Dendritic cell treated with granulocyte-macrophage colony-stimulating factor and Interleukin-4, amounts not matched to agents 40 ng/mL and 50 ng/mL, for 4 days (primary cell): ENCODE results near the gene BCAS3.

Experiments
- H3K27ac Mint-ChIP-seq: one replicate; pipeline ENCODE4 v1.8.0; 2022; ENCODE audit warnings: mild to moderate bottlenecking, mixed read lengths
- H3K27me3 Mint-ChIP-seq: one replicate; pipeline ENCODE4 v1.8.0; 2022; ENCODE audit warnings: mild to moderate bottlenecking, mixed read lengths
- H3K36me3 Mint-ChIP-seq: one replicate; pipeline ENCODE4 v1.8.0; 2022; ENCODE audit warnings: low read depth, mixed read lengths
- H3K4me1 Mint-ChIP-seq: one replicate; pipeline ENCODE4 v1.8.0; 2022; ENCODE audit warnings: low read depth, mixed read lengths
- H3K4me3 Mint-ChIP-seq: one replicate; pipeline ENCODE4 v1.8.0; 2022; ENCODE audit warnings: mild to moderate bottlenecking, moderate library complexity, mixed read lengths
- H3K9me3 Mint-ChIP-seq: one replicate; pipeline ENCODE4 v1.8.0; 2022; ENCODE audit warnings: mixed read lengths
- intact Hi-C: fragments of 100-400 bp; cut with micrococcal nuclease; formaldehyde crosslinking; loops from one replicate; pipeline ENCODE4 v1.15.0; 2022

Gene BCAS3

DNA sequence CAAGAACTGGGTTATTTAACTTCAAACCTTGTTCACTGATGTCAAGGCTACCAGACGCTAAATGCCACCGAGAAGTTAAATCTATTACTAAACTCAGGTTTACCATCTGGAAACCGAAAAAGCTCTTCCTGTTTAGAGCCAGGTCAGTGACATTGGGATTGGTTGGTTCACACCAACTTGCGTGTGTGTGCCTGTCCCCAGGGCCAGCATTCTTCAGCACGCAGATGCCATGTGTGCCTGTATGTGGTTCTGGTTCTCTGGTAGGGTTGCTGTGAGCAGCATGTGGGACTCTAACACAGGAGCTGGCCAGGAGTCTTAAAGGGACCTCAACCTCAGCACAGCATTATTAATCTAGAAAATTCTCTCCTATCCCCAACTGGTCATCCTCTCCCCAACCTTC lies 703.9 kb downstream of the BCAS3 start:
- no peaks in the 10 kb centered on the region for H3K4me1 Mint-ChIP-seq
- intact Hi-C loops = no loop called here
- H3K27ac Mint-ChIP-seq = no peak overlapping the region
- no peaks in the 10 kb centered on the region for H3K9me3 Mint-ChIP-seq
- H3K27me3 Mint-ChIP-seq = no peaks in the 10 kb centered on the region
- H3K4me3 Mint-ChIP-seq = no peak overlapping the region
- H3K36me3 Mint-ChIP-seq = no peaks in the 10 kb centered on the region

DNA sequence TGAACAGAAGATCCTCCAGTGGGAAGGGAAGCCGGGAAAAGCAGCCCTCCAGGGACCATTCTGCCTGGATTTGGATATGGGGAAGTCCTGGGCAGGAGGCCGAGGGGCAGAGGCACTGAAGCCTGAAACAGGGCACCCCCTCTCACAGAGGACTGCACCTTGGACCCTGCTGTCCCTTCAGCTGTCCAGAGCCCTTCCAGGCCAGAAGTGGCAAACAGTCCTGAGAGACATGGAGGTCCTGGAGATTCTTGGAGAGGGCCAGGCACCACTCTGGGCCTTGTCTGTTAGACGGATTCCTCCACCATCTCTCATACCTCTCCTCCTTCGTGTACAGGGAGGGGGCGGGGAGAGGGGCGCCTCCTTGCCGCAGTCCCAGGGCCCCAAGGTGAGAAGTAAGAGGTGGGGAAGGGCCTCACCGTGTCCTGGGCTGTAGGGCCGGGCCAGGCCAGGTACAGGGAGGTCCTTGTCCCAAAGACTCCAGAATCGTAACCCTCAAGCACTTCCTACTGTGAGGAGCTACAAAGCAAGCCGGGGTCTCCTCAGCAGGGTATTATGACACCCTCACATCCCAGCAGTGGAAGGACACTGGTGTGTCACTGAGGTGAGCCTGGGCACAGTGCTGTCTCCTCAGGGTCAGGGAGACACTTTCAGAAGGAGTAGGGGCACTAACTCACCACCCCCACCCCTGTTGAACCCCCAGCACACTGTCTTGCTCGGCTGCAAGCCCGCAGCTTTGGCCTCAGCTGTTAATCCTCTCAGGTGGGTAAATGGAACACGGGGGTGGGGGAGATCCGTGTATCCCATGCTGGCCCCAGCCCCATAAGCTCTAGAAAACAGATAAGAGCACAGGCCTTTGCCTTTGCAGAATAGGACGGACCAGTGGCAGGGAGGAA lies 705.4 kb downstream of the BCAS3 start:
- no peak overlapping the region for H3K4me3 Mint-ChIP-seq
- H3K36me3 Mint-ChIP-seq = no peaks in the 10 kb centered on the region
- H3K27ac Mint-ChIP-seq = no peak overlapping the region
- no peaks in the 10 kb centered on the region for H3K9me3 Mint-ChIP-seq
- H3K4me1 Mint-ChIP-seq = no peaks in the 10 kb centered on the region
- intact Hi-C loops = no loop called here
- no peaks in the 10 kb centered on the region for H3K27me3 Mint-ChIP-seq

DNA sequence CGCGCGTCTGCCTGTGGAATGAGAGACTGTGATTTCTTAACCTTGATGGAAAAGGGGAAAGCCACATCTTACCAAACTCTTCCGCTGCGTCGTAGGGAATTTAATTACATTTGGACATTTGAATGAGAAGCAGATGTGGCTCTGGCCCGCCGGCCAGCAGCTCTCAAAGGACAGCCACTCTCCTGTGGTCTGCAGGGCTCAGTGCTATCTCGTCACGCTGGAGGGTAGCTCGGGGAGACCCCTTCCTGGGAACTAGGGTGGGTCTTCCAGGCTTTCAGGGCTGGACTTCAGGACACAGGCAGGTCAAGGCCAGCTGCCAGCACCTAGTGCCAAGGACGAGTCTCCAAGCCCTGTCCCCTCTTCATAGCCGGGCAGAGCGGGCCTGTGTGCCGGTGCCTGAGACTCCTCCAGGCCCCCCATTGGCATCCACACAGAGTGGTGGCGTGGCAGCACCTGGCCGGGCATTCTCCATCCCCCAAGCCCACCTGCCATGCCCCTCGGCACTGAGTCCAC lies 706.1 kb downstream of the BCAS3 start:
- Mint-ChIP-seq H3K9me3 (no peaks in the 10 kb centered on the region), H3K27me3 (peaks cover 3% of the 10 kb centered on the region), H3K36me3 (no peaks in the 10 kb centered on the region), H3K4me1 (no peaks in the 10 kb centered on the region), H3K4me3 (no peak overlapping the region), H3K27ac (no peak overlapping the region)
- intact Hi-C loops = no loop called here

DNA sequence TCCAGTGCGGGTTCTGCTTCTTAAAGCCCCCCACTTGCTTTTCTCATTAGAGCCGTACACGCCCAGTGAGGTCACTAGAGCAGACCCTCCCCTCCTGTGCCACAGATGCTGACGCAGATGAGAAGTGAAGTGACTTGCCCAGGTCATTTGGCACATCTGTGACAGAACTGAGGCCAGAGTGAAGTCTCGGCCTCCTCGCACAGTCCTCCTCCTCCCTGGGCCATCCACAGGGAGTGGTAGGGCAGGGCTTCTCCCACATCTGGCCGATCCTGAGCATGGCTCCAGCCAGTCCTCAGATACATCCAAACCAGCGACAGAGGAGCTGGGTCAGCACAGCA lies 706.7 kb downstream of the BCAS3 start:
- Mint-ChIP-seq H3K9me3 (no peaks in the 10 kb centered on the region), H3K36me3 (no peaks in the 10 kb centered on the region), H3K27me3 (peaks cover 9% of the 10 kb centered on the region), H3K27ac (no peak overlapping the region), H3K4me1 (no peaks in the 10 kb centered on the region), H3K4me3 (no peak overlapping the region)
- intact Hi-C loops = no loop called here

DNA sequence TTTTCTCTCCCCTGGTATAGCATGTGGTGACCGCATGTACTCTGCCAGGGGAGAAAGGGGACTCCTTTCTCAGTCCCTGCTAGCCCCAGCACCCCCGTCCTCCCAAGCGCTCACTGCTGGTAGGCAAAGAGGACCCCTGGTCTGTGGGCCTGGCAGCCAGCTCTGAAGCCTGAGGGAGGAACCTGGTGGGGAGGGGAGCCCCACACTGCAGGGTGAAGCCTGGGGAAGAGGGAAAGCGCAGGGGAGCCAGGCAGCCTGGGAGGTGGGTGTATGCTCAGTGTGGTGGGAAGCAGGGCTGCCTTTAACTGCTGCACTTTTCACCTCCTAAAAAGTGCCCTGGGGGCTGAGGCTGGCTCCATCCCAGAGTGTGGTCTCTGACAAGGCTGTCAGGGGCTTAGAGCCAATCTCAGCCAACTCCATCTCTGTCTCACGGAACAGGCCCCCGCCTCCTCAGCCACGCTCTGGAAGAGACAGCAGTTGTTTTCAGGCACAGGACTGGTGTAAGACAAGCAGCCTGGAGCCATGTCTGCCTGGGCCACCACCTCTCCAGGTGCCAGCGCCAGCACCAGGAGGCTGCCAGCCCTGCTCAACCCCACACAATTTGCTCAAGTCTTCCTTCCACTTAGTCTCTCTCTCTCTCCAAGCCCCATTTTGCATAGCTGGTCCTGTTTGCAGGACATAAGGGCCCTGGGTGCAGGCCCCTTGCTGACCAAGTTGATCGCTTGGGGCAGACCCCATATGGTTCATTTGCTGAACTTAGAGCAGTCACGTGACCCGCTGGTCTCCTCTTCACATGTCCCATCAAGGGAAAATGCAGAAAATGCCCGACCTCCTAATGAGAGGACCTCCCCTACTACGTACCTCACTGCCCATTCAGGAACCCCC lies 707.3 kb downstream of the BCAS3 start:
- Mint-ChIP-seq H3K27me3 (peaks cover 14% of the 10 kb centered on the region), H3K36me3 (no peaks in the 10 kb centered on the region), H3K9me3 (no peaks in the 10 kb centered on the region), H3K4me1 (no peaks in the 10 kb centered on the region), H3K27ac (no peak overlapping the region), H3K4me3 (no peak overlapping the region)
- intact Hi-C loops = no loop called here

DNA sequence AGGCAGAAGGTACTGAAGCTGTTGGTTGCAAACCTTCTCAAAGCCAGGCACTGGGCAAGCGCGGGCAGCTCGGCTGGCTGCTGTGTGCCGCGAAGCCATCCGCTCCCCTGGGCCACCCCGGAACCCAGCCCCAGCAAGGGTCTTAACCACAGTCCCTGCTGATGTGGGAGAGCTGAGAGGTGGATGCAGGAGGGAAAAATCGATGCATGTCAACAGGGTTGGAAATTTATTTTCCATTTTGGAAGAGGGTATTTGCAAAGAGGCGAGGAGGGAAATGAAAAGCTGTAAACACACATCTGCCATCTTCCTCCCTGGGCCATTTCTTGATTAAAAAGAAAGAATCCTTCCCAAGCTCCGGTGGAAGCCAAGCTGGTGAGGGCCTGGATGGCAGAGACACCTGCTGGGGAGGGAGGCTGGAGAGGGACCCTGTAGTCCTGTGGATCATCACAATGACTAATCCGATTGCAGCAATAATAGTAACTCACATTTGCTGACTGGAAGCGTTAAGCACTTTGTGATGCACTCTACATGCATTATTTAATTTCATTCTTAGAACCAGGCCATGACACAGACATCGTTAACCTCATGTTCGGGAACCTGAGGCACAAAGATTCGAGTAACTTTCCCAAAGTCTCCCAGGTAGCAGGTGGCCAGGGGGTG lies 708.1 kb downstream of the BCAS3 start:
- Mint-ChIP-seq H3K27ac (no peak overlapping the region), H3K4me1 (no peaks in the 10 kb centered on the region)

DNA sequence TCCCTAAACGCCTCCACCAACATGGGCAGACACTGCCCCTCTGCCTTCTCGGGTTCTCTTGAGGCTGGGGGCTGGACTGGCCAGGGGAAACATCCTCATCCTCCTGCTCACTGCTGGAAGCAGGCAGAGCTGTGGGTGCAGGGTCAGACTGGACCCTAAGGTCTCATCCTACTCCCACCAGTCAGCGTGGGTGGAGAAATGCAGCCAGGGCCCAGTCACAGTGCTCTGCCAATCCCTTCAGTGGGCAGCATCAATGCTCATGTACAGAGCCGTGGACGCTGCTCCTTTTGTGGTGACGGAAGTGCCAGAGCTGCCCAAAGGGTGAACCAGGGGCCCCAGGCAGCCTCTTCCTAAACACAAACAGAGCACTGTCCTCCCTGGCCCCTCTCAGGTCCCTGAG lies 708.6 kb downstream of the BCAS3 start:
- intact Hi-C loops = no loop called here
- no peak overlapping the region for H3K4me3 Mint-ChIP-seq
- H3K36me3 Mint-ChIP-seq = no peaks in the 10 kb centered on the region
- H3K4me1 Mint-ChIP-seq = no peaks in the 10 kb centered on the region
- no peak overlapping the region for H3K27ac Mint-ChIP-seq
- H3K27me3 Mint-ChIP-seq = peaks cover 27% of the 10 kb centered on the region
- H3K9me3 Mint-ChIP-seq = no peaks in the 10 kb centered on the region

More for the DNA sequence above, 708.1 kb downstream of the BCAS3 start:
- Mint-ChIP-seq H3K4me3 (no peak overlapping the region), H3K27me3 (peaks cover 21% of the 10 kb centered on the region), H3K36me3 (no peaks in the 10 kb centered on the region), H3K9me3 (no peaks in the 10 kb centered on the region)
- intact Hi-C loops = no loop called here

DNA sequence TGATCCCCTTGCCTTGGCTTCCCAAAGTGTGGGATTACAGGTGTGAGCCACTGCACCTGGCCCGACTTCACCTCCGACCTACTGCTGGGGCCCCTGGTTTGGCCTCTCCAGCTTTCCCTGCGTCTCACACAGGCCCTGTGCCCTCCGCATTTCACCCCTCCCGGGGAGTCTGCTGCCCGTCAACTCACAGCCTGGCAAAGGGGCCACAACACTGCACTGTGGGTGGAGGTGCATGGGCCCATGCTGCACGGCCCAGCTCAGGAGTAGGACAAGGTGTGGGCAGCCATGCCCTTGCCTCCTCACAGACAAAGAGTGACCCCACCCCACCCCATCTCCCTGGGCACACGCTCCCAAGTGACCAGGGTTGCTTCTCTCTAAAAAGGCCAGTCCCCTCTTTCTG lies 709.4 kb downstream of the BCAS3 start:
- Mint-ChIP-seq H3K4me1 (no peaks in the 10 kb centered on the region), H3K27ac (no peak overlapping the region), H3K36me3 (no peaks in the 10 kb centered on the region), H3K27me3 (peaks cover 33% of the 10 kb centered on the region), H3K9me3 (no peaks in the 10 kb centered on the region), H3K4me3 (no peak overlapping the region)
- intact Hi-C loops = no loop called here

DNA sequence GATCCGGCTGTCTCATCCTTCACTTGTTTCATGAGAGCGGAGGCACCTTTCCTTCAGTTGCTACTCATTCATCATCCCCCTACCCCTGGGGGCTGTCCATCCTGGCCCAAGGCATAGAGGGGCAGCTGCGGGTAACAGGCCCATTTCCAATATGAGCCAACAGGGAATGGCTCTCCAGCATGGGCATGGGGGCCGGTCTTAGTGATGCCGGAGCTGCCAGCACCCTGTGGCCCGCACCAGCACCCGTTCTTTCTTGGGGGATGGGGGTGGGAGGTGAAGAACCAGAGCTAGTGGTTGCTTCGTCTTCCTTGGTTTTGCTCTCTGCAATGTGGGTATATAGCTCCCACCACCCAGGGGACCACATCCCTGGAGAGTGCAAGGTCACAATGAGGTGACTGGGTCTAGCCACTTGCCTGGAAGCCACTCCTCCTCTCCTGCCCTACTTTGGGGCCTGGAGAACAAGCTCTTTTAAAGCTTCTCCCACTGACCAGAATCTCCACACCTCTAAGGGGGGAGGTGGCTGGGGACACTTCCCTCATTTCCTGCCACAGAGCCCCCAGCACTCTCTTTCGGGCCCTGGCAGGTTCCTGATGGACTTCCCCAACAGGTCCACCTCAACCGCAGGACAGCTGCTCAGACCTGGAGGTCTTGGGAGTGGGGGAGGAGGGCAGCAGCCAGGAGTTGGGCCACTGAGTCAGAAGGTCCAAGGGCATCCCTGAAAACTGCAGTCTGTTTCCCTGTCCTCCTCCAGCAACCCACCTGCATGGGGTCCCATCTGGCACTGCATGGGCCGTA lies 710.1 kb downstream of the BCAS3 start:
- no peaks in the 10 kb centered on the region for H3K4me1 Mint-ChIP-seq
- peaks cover 38% of the 10 kb centered on the region for H3K27me3 Mint-ChIP-seq
- intact Hi-C loops = no loop called here
- H3K4me3 Mint-ChIP-seq = no peak overlapping the region
- H3K9me3 Mint-ChIP-seq = no peaks in the 10 kb centered on the region
- no peak overlapping the region for H3K27ac Mint-ChIP-seq
- no peaks in the 10 kb centered on the region for H3K36me3 Mint-ChIP-seq

DNA sequence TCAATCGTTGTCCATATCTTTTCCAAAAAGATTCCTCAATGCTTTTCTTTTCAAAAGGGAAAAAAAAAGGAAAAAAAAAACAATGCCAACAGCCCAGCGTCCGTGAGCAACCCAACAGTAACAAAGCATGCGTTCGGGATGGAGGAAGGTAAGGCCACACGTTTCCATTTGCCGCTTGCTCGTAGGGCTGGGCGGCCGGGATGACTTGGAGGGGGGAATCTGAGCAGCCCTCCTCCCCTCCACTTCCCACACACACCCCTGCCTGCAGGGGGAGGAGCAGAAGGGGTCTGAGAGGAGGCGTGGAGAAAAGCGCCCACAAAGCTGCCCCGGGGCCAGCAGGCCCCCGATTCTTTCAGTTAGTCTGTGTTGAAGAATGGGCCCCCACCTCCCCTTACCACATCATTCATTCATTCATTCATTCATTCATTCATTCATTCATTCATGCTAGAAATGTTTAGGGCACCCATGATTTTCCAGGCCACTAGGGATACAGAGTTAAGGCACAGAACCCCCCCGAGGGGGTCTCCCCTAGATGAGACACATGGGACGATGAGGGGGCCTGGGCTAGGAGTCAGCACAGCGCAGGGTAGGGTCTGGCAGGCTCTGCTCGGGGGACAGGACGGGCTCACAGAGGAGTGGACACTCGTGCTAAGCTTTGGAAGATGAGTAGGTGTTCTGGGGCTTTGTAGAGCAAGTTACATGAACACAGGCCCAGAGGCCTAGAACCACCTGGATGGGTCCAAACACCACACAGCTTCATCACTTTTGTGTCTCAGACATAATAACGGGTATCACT lies 711.1 kb downstream of the BCAS3 start:
- peaks cover 47% of the 10 kb centered on the region for H3K27me3 Mint-ChIP-seq
- H3K27ac Mint-ChIP-seq = no peak overlapping the region
- no peaks in the 10 kb centered on the region for H3K9me3 Mint-ChIP-seq
- H3K4me1 Mint-ChIP-seq = no peaks in the 10 kb centered on the region
- intact Hi-C loops = no loop called here
- H3K4me3 Mint-ChIP-seq = no peak overlapping the region
- H3K36me3 Mint-ChIP-seq = no peaks in the 10 kb centered on the region

DNA sequence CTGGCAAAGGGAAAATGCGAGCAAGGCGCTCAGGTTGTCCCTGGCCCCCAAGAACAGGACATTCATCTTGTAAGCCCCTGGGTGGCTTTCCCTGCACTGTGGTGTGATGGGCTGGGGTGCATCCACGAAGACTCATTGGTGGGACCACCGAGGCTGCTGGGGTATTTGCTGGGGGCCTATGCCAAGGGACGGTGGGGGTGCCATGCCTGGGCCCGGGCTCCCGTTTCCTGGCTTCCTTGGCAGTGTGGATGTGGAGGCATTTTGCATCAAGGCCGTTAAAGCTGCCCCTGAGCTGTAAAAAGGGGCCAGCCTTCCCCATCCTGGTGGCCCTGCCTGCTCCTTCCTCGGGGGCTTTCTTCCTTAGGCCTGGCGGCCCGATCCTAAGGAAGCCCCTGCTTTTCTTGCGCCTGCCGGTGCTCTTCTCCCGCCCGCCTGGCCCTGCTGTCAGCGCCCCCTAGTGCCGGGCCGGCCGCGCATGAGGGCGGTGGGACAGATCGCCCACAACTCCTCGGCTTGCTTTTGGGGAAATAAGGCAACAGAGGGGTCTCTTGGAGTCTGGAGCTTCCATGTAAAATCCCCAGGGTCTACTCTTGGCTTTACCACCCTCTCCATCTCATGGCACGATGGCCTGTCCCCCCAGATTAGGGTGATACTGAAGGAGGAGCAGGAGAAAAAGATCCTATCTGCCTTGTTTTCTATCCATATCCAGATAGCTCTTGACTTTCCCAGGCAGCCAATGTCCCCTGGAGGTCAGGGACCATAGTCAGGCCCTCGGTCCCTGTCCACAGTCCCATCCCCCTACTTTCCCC lies 712.2 kb downstream of the BCAS3 start:
- H3K27me3 Mint-ChIP-seq = peaks cover 58% of the 10 kb centered on the region
- no peak overlapping the region for H3K4me3 Mint-ChIP-seq
- H3K9me3 Mint-ChIP-seq = no peaks in the 10 kb centered on the region
- no peak overlapping the region for H3K27ac Mint-ChIP-seq
- intact Hi-C loops = loop anchor here (5.0 kb wide), 2 partner anchors 388 to 668 kb away; no protein-coding TSS in a partner anchor
- no peaks in the 10 kb centered on the region for H3K4me1 Mint-ChIP-seq
- H3K36me3 Mint-ChIP-seq = no peaks in the 10 kb centered on the region

DNA sequence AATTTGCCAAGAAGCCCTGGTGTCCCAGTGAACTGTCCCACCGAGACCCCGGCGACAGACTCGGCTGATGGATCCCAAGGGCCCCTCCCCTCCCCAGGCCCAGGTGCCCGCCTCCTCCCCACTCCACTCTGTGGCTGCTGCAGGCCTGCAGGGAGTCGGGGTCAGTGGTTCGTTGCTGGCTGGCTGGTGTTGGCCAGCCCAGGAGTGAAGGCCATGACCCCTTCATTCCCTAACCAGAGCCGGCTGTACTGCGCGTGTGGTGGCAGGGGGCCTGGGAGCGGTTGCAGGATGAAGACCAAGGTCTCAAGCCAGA lies 712.8 kb downstream of the BCAS3 start:
- peaks cover 64% of the 10 kb centered on the region for H3K27me3 Mint-ChIP-seq
- intact Hi-C loops = loop anchor here (5.0 kb wide), 2 partner anchors 388 to 668 kb away; no protein-coding TSS in a partner anchor
- no peak overlapping the region for H3K4me3 Mint-ChIP-seq
- H3K9me3 Mint-ChIP-seq = no peaks in the 10 kb centered on the region
- H3K36me3 Mint-ChIP-seq = no peaks in the 10 kb centered on the region
- H3K27ac Mint-ChIP-seq = no peak overlapping the region
- no peaks in the 10 kb centered on the region for H3K4me1 Mint-ChIP-seq
